ENCODE data around the gene ATRIP. TPM values are rescaled to one million over a fixed set of nuclear protein-coding genes. Genes with fewer than 3 reads are reported as not detected.
A peak's percentile ranks its signal among the peaks of the same experiment; 100 is the strongest.

Gene ATRIP
- total and polyA plus RNA-seq, 2 of the 8 experiments (the other 6 are each of a cell fraction or from before 2014, with no cell fraction given): 18.5 to 20.2 TPM

DNA sequence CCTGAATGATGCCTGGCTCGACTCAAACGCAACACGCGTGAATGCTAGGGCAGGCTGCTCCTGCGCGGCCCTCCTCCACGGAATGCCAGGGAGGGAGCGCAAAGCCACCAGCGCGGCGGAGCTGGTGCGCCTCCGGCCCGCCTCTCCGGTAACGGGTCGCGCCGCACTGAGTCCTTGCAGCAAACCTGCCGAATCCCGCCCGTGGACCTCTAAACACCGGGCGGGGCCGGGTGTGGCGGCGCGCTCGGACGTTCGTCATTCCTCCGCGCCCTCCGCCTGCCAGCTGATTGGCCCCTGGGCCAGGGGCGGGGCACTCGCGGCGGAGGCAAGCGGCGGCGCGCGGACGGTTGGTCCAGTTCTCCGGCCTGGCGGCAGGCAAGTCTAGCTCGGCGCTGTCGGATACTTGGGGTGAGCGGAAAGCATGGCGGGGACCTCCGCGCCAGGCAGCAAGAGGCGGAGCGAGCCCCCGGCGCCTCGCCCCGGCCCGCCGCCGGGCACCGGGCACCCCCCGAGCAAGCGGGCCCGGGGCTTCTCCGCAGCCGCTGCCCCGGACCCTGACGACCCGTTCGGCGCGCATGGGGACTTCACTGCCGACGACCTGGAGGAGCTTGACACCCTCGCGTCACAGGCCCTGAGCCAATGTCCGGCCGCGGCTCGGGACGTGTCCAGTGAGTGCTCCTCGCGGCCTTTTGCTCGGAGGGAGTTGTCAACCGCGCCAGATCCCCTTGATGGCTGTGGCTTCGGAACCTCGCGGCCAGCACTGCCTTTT lies at the start of gene ATRIP (continued):
- TF ChIP-seq ATF2 (IDR thresholded peaks at IDR 0.05; ENCODE audit: low read length): no peak
- TF ChIP-seq NRF1 (IDR thresholded peaks at IDR 0.05; ENCODE audit: low read depth, low read length): no peak
- no peak for TF ChIP-seq NANOG (IDR thresholded peaks at IDR 0.05; ENCODE audit: insufficient read depth, low read depth, low read length, poor library complexity, severe bottlenecking)
- TF ChIP-seq, protein P1, sequence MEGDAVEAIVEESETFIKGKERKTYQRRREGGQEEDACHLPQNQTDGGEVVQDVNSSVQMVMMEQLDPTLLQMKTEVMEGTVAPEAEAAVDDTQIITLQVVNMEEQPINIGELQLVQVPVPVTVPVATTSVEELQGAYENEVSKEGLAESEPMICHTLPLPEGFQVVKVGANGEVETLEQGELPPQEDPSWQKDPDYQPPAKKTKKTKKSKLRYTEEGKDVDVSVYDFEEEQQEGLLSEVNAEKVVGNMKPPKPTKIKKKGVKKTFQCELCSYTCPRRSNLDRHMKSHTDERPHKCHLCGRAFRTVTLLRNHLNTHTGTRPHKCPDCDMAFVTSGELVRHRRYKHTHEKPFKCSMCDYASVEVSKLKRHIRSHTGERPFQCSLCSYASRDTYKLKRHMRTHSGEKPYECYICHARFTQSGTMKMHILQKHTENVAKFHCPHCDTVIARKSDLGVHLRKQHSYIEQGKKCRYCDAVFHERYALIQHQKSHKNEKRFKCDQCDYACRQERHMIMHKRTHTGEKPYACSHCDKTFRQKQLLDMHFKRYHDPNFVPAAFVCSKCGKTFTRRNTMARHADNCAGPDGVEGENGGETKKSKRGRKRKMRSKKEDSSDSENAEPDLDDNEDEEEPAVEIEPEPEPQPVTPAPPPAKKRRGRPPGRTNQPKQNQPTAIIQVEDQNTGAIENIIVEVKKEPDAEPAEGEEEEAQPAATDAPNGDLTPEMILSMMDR (IDR thresholded peaks at IDR 0.05; ENCODE audit: control extremely low read depth in 1 of 3, insufficient read depth in 1 of 3, low read depth in 1 of 3, low read length in 3 of 3): no peak
- TF ChIP-seq TBP (IDR thresholded peaks at IDR 0.05; ENCODE audit: low read depth, low read length): peak; percentile 95
- no peak for TF ChIP-seq MAFK (IDR thresholded peaks at IDR 0.05; ENCODE audit: low read depth, low read length)
- TF ChIP-seq BRCA1 (IDR thresholded peaks at IDR 0.05; ENCODE audit: low read depth, low read length): no peak
- no peak for TF ChIP-seq RFX5 (IDR thresholded peaks at IDR 0.05; ENCODE audit: borderline replicate concordance, low read depth, low read length)
- peak; percentile 92 for TF ChIP-seq TAF7 (optimal IDR thresholded peaks at IDR 0.05; ENCODE audit: borderline replicate concordance, low read depth, low read length)
- peak; percentile 92 for TF ChIP-seq ASH2L (IDR thresholded peaks at IDR 0.05; ENCODE audit: low read length)
- no peak for TF ChIP-seq EZH2 (IDR thresholded peaks at IDR 0.05; ENCODE audit: low read depth, low read length, severe bottlenecking)
- TF ChIP-seq TAF1 (IDR thresholded peaks at IDR 0.05; ENCODE audit: low read depth, low read length): peak; percentile 97
- TF ChIP-seq SUZ12 (IDR thresholded peaks at IDR 0.05; ENCODE audit: low read length): no peak
- peak; percentile 69 for TF ChIP-seq CHD2 (IDR thresholded peaks at IDR 0.05; ENCODE audit: low read length)
- TF ChIP-seq POLR2A (IDR thresholded peaks at IDR 0.05; ENCODE audit: control extremely low read depth in 1 of 2, low read depth in 2 of 2, low read length in 2 of 2): peak; percentile 81 to 97
- no peak; a peak in 1 of 4 replicates for TF ChIP-seq HDAC2 (IDR thresholded peaks at IDR 0.05; ENCODE audit: borderline replicate concordance in 1 of 2, low read depth in 2 of 2, low read length in 2 of 2)
- no peak for TF ChIP-seq SAP30 (IDR thresholded peaks at IDR 0.05; ENCODE audit: insufficient read depth, insufficient replicate concordance, low read length)
- peak in 1 of 2 experiments; percentile 35; a peak in 1 of 3 replicates for TF ChIP-seq EP300 (IDR thresholded peaks at IDR 0.05; ENCODE audit: borderline replicate concordance in 1 of 2, low read depth in 2 of 2, low read length in 2 of 2)

Measured in H1 (cell line).